HL-60/S4 (cell line): ENCODE data around the gene WNK3.

Experiments
- in situ Hi-C: fragments of 300-500 bp; cut with MboI; formaldehyde crosslinking; loops from 2 replicates; pipeline ENCODE4 v1.14.3; 2022; ENCODE audit warnings: low sequenced_read_pairs

The WNK3 gene

DNA sequence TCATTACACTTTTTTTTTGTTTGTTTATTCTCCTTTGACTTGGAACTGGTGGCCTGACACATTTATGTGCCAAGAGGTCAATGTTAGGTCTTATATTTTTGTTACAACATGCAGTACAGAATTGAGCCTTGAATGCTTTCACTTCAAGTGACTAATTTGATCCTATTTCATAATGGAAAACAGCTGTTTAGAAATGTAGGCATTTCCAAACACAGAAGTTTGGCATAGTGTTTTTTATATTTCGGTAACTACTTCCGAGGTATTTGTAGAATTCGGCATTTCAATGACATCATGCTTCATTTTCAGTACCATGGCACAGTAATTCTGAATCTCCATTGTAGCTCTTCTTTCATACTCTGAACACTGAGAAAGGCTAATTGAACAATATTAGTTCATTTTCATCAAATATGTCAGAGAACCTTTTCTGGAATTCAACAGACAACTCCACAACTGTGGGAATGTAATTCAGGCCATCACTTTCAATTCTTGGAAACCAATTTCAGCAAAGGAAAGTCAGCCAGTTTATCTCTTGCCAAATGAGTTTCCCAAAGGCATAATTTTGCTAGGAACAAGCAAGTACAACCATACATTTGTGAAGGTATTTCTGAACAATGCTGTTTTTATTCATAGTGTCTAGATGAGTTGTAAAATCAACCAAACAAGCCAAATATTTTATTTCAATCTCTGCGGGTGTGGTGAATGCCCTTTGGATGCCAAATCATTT is 186.2 kb downstream of the WNK3 start:
- in situ Hi-C loops: no loop called here

DNA sequence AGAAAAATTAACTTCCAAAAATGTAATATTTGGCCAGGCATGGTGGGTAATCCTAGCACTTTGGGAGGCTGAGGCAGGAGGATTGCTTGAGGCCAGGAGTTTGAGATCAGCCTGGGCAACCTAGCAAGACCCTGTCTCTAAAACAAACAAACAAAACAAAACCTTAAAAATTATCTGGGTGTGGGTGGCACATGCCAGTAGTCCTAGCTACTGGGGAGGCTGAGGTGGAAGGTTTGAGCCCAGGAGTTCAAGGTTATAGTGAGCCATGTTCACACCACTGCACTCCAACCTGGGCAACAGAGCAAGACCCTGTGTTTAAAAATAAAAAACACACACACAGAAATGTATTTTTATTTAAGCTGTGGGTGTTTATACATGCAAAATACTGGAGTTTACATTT is 186.8 kb downstream of the WNK3 start:
- in situ Hi-C loops: no loop called here

DNA sequence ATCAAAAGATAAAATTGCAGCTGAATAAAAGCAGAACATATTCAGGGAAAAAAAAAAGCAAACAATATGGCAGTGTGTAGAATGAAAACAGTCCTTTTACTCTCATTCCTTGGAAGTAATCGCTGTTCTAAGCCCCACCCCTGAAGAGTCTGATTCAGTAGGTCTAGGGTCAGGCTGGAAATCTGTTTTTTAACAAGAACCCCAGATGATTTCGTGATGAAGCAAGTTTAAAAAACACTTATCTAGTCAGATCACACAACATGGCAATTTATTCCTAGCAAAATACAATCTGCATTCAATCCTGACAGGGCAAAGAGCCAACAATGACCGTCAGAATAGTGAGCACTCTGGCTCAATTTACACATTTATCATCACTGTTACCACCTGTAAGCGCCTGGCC is 190.9 kb downstream of the WNK3 start:
- in situ Hi-C loops: no loop called here

DNA sequence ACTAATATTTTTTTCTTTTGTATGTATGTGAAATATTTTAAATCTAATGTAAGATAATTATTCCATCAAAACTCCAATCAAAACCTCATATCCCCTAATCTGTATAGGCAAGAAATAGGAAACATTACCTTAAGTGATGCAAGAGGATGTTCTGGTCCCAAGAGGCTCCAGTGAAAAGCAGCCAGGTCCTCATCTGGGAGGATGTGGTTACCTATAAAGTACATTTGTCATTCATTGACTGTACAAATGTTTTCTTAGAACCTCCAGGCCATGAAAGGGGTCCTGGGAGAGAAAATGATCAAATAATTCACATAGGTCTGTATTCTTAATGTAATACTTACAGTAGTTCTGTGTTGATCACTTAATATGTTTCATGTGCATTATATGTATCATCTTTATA is 200.3 kb downstream of the WNK3 start:
- in situ Hi-C loops: no loop called here
